Choroid plexus epithelial cell (primary cell): ENCODE measurements around the gene RAET1L.
"Not testable (repeated sequence)": the region's sequence is repeated elsewhere in the genome, so short reads cannot be mapped to it uniquely, and the experiment has no call there.

Source experiments
- DNase-seq: peaks from one replicate; pipeline ENCODE4 v3.0.0-alpha.2; 2010; ENCODE audit warnings: low read depth
- H3K4me3 ChIP-seq: 2 replicates; pipeline ENCODE4 v1.5.1; 2011; ENCODE audit warnings: low read depth, mild to moderate bottlenecking, control low read depth, low read length, moderate library complexity
- TF ChIP-seq, protein P1 (sequence below): conservative IDR thresholded peaks from 2 replicates; pipeline ENCODE4 v1.5.1; 2011; ENCODE audit warnings: low read depth, mild to moderate bottlenecking, control low read depth, inconsistent platforms, low read length, moderate library complexity

RAET1L gene

DNA sequence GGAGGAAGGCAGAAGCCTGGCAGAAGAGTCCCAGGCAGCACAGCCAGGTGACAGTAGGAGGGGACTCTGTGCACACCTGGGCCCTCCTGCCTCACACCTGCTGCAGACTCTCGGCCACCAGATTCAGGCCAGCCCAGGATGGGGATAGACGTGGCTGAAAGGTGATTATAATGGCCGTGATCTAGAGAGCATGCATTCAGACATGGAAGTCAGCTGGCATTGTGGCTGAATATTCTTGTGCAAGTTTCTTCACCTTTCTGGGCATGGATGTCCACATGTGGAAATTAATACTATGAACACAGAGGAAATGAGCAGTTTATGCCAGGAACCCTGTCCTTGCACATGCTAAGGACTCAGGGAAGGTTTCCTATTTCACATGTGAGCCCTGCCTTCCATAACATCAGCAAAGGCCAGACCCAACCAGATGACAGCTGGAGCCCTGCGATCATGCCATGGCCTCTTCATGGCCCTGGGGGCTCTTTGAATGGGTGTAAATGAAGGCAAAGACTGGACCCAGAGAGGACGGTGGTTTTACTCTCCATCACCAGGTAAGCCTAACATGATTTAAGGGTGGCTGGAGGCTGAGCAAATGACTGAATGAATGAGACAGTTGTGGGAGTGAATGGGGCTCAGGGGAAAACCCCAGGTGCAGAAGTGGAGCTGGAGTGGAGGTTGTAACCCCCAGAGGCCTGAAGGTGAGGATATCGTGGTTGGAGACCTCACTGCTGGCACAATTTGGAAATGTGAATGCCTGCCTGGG lies 2.7 kb upstream of the RAET1L start:
- TF ChIP-seq, protein P1, sequence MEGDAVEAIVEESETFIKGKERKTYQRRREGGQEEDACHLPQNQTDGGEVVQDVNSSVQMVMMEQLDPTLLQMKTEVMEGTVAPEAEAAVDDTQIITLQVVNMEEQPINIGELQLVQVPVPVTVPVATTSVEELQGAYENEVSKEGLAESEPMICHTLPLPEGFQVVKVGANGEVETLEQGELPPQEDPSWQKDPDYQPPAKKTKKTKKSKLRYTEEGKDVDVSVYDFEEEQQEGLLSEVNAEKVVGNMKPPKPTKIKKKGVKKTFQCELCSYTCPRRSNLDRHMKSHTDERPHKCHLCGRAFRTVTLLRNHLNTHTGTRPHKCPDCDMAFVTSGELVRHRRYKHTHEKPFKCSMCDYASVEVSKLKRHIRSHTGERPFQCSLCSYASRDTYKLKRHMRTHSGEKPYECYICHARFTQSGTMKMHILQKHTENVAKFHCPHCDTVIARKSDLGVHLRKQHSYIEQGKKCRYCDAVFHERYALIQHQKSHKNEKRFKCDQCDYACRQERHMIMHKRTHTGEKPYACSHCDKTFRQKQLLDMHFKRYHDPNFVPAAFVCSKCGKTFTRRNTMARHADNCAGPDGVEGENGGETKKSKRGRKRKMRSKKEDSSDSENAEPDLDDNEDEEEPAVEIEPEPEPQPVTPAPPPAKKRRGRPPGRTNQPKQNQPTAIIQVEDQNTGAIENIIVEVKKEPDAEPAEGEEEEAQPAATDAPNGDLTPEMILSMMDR = no peak
- no peak for DNase-seq
- no peak overlapping the region for H3K4me3 ChIP-seq

DNA sequence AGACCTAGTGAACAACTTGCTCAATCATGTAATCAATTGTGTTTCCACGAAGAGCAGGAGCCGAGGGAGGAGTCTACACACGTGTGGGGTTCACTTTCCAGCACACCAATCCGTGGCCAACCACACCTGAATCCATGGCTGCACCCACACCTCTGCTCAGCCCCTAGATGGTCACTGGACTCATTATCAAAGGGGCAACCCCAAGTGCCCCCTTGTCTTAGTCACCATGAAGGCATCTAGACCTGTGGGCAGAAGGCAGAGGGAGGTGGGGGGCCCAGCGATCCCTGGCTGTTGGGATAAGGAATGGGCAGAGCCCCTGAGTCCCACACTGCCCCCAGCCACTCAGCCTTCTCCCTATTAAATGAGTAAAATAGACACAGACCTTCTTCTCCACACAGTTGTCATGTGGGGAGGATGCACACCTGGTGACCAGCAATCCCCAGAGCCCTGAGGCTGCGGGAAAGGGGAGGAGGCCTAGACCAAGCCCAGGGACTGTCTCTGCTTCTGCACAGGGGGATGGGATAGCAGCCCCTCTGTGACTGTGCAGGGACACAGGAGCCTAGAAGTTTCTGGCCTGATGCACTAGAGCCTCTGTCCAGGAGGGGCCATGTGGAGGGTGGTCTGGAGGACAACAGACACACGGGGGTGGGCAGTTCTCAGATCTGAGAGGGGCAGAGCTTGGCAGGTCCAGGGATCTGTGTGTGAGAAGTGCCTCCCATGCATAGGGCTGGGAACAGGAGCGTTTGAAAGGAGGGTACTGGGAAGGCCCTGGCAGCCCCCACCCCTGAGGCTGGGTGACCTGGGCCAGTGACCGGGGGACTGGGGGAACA lies 1.9 kb upstream of the RAET1L start:
- no peak for DNase-seq
- TF ChIP-seq, protein P1 = no peak
- no peak overlapping the region for H3K4me3 ChIP-seq

DNA sequence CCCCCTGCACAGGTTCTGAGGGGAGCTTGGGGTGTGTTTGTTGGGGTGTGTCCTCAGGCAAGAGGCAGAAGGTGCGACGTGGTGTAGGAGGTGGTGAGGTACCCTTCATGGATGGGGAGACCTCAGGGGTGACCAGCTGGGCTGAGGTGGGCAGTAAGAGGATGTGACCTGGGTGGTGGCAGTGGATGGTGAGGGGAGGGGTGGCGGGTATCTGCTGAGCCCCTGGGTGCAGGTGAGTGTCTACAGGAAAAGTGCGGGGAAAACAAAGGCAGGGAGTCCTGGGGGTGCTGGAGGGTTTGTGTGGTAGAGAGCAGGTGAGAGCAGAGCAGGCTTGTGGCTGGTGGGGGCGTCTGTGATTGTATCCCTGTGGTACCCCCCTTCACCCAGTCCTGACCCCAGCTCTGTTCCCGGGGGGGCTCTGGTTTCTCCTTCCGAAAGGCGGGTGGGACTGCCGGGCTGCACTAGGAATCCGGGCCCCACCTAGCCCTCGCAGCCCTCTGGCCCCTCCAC lies 631 bp downstream of the RAET1L start:
- DNase-seq = no peak
- TF ChIP-seq, protein P1 = no peak
- no peak overlapping the region for H3K4me3 ChIP-seq

DNA sequence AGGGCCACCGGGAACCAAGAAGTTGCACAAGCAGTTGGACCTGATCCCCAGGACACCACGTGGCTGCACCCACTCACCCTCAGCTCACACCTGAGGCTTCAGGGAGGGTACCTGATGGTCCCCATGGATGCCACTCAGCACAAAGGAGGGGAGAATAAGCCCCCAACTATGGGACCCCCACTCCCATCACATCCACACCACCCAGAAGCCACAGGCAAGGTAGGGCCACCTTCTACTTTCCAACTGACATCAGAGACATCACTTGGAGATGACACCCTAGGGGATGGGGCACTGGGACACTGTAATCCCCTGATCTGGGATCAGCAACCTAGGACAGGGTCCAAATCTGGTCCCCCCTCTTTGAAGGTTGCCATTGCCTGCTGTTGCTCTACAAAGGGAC lies 1.3 kb downstream of the RAET1L start:
- not testable (repeated sequence) for H3K4me3 ChIP-seq, DNase-seq

DNA sequence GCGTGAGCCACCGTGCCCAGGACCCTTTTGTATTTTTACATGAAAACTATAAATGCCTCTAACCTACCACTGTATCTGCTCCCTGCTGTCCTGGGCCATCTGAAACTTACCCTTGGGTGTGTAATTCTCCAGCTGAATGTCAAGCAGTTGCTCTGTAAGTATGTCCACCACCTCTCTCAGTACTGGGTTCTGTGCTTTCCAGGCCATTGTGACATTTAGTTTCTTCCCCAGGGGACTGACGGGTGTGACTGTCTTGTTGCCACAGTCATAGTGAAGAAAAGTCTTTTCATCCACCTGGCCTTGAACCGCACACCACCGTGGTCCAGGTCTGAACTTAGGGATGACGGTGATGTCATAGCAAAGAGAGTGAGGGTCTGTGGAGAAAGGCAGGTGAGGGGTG lies 3.5 kb downstream of the RAET1L start:
- DNase-seq, H3K4me3 ChIP-seq: not testable (repeated sequence)

DNA sequence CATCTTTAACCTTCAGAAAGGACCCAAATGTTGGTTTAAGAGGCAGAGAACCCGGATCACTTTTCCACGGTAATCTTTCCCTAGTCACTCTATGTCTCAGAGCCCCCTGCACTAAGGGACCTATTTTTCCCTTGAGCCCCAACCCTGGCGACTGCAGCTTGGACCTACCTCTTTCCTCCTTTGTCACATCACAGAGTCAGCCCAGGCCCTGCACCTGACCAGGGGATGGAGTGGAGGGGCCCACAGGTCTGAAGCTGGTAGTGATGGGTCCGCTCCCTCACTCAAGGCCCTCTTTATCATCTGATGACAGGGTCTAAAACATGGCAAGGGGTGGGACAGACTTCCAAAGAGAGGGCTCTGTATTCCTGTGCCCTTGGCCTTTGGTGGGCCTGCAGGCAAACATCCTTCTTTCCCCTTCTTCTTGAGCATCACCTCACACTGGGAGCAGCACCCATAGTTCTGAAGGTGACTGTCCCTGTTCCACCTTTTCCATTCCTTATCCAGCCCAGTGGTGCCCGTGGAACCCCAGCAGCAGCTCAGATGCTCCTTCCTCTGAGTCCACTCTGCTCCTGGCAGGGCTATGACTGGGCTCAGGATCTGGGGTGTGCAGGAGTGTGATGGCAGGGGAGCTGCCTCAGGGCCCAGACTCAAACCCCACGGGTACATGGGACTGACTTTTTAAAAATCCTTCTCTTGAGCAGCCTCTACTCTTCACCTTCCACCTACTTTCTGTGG lies 6.3 kb downstream of the RAET1L start:
- H3K4me3 ChIP-seq = no peak overlapping the region
- DNase-seq = no peak
- TF ChIP-seq, protein P1 = no peak

DNA sequence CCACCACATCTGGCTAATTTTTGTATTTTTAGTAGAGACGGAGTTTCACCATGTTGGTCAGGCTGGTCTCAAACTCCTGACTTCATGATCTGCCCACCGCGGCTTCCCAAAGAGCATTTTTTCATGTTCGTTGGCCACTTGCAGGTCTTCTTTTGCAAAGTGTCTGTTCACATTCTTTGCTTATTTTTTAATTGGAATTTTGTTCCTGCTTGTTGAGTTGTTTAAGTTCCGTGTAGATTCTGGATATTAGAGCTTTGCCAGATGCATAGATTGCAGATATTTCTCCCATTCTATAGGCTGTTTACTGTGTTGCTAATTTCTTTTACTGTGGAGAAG lies 8.2 kb downstream of the RAET1L start:
- H3K4me3 ChIP-seq, DNase-seq: not testable (repeated sequence)

DNA sequence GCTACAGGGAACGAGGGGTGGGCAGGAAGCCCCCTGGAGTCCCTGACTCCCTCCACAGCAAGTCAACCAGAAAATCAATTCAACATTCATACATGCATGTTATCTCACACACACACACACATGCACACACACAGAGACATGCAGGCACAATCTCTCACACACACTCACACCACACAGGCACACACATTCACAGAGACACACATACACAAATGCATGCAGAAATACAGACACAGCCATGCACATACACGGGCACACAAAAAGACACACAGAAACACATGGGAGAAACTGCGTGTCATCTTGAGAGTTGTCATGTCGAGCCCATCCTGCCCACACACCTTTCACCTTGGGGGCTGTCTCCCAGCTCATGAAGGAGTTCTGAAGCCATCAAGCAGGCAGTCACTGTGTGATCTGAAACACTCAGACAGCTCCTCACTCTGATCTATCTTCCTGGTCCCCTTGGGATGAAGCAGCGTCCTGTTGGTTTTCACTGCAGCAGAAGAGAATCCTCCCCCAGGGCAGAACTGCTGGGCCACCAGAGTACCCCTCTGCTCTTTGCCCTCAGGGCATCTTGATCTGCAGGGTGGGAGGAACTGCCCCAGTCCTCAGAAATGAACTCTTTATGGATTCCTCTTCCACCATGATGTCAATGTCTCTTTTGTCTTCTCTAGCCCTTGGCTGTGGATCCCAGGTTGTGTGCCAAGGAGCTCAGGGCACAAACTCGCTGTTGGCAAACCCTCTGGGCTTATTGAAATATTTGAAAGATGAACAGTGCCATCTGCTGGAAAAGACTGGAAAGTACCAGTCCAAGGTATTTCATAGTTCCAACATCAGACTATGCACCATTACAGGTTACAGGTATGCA lies 8.8 kb downstream of the RAET1L start:
- TF ChIP-seq, protein P1 = peak; percentile 66
- DNase-seq = peak; percentile 70
- no peak overlapping the region for H3K4me3 ChIP-seq

DNA sequence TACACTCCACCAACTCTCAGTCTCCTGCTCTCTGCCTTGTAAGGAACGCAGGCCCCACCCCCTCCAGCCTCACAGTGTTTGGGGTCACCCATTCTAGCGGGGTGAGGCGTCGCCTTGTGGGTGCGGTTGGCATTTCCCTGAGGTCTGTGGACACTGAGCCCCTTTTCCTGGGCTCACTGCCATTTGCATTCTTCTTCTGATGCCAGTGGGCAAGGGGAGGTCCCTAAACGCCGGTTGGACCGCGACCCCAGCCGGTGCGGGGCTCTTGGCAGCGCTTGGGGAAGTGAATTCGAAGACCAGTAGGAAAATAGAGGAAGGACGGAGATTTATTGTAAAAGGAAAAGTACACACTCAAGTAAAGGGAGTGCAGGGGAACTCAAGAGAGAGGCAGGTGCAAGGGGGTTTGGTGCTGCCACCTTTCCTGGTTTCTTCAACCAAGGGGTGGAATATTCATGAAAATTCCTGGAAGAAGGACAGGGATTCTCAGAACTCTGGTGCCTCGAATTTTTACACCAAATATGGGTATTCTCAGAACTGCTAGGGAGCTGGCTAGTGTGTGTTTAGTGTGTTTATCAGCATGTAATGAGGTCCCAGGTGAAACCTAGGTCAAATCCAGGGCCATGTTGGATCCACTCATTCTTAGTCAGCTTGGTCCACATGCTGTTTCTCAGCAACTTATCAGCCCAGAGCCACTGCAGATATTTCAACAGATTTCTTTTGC lies 9.9 kb downstream of the RAET1L start:
- H3K4me3 ChIP-seq, DNase-seq: not testable (repeated sequence)

DNA sequence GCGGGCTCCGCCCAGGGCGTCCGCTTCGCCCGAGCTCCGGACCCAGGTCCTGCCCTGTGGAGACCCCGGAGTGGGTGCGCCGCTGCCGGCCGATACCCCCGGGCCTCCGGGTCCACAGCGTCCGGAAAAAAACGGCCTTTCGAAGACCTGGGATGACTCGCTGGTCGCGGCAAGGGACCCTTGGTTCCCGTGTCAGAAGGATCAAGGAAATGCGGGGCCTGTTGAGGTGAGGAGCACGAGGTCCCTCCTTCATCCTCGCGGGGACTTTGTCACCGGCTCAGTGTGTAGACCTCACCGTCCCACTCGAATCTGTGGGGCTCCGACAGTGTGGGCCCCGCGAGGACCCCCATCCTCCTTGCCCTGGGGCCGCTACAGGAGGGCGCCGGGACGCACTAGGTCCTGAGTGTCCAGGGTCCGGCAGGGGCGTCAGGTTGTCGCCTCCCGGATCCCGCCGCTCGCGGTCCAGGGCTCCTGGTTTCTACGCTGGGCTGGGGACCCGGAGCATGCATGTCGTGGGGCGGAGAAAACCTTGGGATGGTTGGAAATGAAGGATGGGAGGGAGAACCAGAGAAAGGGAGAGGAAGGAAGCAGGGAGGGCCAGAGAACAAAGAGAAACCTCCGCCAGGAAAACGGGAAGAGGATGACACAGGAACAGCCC lies 10.6 kb downstream of the RAET1L start:
- DNase-seq, H3K4me3 ChIP-seq: not testable (repeated sequence)
